ENCODE results near the gene NTHL1. TPM values are rescaled to one million over a fixed set of nuclear protein-coding genes. Genes with fewer than 3 reads are reported as not detected.
A peak's percentile ranks its signal among the peaks of the same experiment; 100 is the strongest.

NTHL1 gene
- total RNA-seq, 1 donor from 2014 or later = 13.7 TPM

- H3K9ac ChIP-seq (ENCODE audit: low read length) = no peak overlapping the region
- Mint-ChIP-seq H3K4me3 (ENCODE audit: unreplicated experiment) (no peak overlapping the region), H3K4me1 (ENCODE audit: low read depth, unreplicated experiment) (no peaks in the 10 kb centered on the region), H3K9me3 (ENCODE audit: unreplicated experiment) (no peaks in the 10 kb centered on the region), H3K27ac (ENCODE audit: unreplicated experiment) (no peak overlapping the region), H3K27me3 (ENCODE audit: low read depth, unreplicated experiment) (no peaks in the 10 kb centered on the region), H3K36me3 (ENCODE audit: low read depth, unreplicated experiment) (peaks cover 5% of the 10 kb centered on the region)
- FAIRE-seq (no peak), DNase-seq (ENCODE audit: low read depth) (no peak)
- no peaks in the 10 kb centered on the region for H3K79me2 ChIP-seq (ENCODE audit: insufficient read depth, low read length)
- H3K4me2 ChIP-seq (ENCODE audit: low read length) = no peak overlapping the region
- no peaks in the 10 kb centered on the region for H3K9me3 ChIP-seq (ENCODE audit: insufficient read depth, low read depth, low read length)
- no peaks in the 10 kb centered on the region for H3K27me3 ChIP-seq (ENCODE audit: insufficient read depth, low read length)
- peaks cover 6% of the 10 kb centered on the region for H3K4me1 ChIP-seq (ENCODE audit: insufficient read depth, low read length)
- no peaks in the 10 kb centered on the region for H3K36me3 ChIP-seq (ENCODE audit: insufficient read depth, low read length)
- TF ChIP-seq EZH2 (IDR thresholded peaks at IDR 0.05; ENCODE audit: insufficient read depth, low read length) (no peak), CTCF (IDR thresholded peaks at IDR 0.05; ENCODE audit: insufficient read depth, low read depth, low read length) (no peak)
- no peak overlapping the region for H3K27ac ChIP-seq (ENCODE audit: low read depth, low read length)
- H3K4me3 ChIP-seq (ENCODE audit: insufficient read depth, low read depth, low read length) = no peak overlapping the region
- H2AFZ ChIP-seq (ENCODE audit: low read depth, low read length) = no peak overlapping the region
- peaks cover 37% of the 10 kb centered on the region for H4K20me1 ChIP-seq (ENCODE audit: insufficient read depth, low read length)
Measured at GRCh38 chr16:2087748-2088631, 40.4 kb upstream of the NTHL1 start.

- DNase-seq (ENCODE audit: low read depth) (no peak), FAIRE-seq (no peak)
- Histone ChIP-seq H3K4me3 (ENCODE audit: insufficient read depth, low read depth, low read length) (no peak overlapping the region), H3K27me3 (ENCODE audit: insufficient read depth, low read length) (no peaks in the 10 kb centered on the region), H3K27ac (ENCODE audit: low read depth, low read length) (no peak overlapping the region), H3K9ac (ENCODE audit: low read length) (no peak overlapping the region), H4K20me1 (ENCODE audit: insufficient read depth, low read length) (peaks cover 35% of the 10 kb centered on the region), H3K9me3 (ENCODE audit: insufficient read depth, low read depth, low read length) (no peaks in the 10 kb centered on the region), H3K4me2 (ENCODE audit: low read length) (no peak overlapping the region), H3K36me3 (ENCODE audit: insufficient read depth, low read length) (no peaks in the 10 kb centered on the region), H2AFZ (ENCODE audit: low read depth, low read length) (no peak overlapping the region), H3K4me1 (ENCODE audit: insufficient read depth, low read length) (peaks cover 6% of the 10 kb centered on the region), H3K79me2 (ENCODE audit: insufficient read depth, low read length) (no peaks in the 10 kb centered on the region)
- TF ChIP-seq CTCF (IDR thresholded peaks at IDR 0.05; ENCODE audit: insufficient read depth, low read depth, low read length) (no peak), EZH2 (IDR thresholded peaks at IDR 0.05; ENCODE audit: insufficient read depth, low read length) (no peak)
- peaks cover 8% of the 10 kb centered on the region for H3K36me3 Mint-ChIP-seq (ENCODE audit: low read depth, unreplicated experiment)
- no peaks in the 10 kb centered on the region for H3K27me3 Mint-ChIP-seq (ENCODE audit: low read depth, unreplicated experiment)
- no peaks in the 10 kb centered on the region for H3K4me1 Mint-ChIP-seq (ENCODE audit: low read depth, unreplicated experiment)
- peak overlapping the region; percentile 34 for H3K27ac Mint-ChIP-seq (ENCODE audit: unreplicated experiment)
- no peaks in the 10 kb centered on the region for H3K9me3 Mint-ChIP-seq (ENCODE audit: unreplicated experiment)
- no peak overlapping the region for H3K4me3 Mint-ChIP-seq (ENCODE audit: unreplicated experiment)
Measured at GRCh38 chr16:2086812-2087747, 39.4 kb upstream of the NTHL1 start.

All from astrocyte (in vitro differentiated cells and primary cell).